Hematopoietic multipotent progenitor cell treated with erythropoietin and hydrocortisone succinate and interleukin-3 and kit ligand, for 4 days (in vitro differentiated cells): Measurements from ENCODE around the gene PUM1.
"Not testable (repeated sequence)": the region's sequence is repeated elsewhere in the genome, so short reads cannot be mapped to it uniquely, and the experiment has no call there.

Experiments
- DNase-seq: peaks from one replicate; pipeline ENCODE4 v3.0.0-alpha.2; 2015

The PUM1 gene, protein sequence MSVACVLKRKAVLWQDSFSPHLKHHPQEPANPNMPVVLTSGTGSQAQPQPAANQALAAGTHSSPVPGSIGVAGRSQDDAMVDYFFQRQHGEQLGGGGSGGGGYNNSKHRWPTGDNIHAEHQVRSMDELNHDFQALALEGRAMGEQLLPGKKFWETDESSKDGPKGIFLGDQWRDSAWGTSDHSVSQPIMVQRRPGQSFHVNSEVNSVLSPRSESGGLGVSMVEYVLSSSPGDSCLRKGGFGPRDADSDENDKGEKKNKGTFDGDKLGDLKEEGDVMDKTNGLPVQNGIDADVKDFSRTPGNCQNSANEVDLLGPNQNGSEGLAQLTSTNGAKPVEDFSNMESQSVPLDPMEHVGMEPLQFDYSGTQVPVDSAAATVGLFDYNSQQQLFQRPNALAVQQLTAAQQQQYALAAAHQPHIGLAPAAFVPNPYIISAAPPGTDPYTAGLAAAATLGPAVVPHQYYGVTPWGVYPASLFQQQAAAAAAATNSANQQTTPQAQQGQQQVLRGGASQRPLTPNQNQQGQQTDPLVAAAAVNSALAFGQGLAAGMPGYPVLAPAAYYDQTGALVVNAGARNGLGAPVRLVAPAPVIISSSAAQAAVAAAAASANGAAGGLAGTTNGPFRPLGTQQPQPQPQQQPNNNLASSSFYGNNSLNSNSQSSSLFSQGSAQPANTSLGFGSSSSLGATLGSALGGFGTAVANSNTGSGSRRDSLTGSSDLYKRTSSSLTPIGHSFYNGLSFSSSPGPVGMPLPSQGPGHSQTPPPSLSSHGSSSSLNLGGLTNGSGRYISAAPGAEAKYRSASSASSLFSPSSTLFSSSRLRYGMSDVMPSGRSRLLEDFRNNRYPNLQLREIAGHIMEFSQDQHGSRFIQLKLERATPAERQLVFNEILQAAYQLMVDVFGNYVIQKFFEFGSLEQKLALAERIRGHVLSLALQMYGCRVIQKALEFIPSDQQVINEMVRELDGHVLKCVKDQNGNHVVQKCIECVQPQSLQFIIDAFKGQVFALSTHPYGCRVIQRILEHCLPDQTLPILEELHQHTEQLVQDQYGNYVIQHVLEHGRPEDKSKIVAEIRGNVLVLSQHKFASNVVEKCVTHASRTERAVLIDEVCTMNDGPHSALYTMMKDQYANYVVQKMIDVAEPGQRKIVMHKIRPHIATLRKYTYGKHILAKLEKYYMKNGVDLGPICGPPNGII

DNA sequence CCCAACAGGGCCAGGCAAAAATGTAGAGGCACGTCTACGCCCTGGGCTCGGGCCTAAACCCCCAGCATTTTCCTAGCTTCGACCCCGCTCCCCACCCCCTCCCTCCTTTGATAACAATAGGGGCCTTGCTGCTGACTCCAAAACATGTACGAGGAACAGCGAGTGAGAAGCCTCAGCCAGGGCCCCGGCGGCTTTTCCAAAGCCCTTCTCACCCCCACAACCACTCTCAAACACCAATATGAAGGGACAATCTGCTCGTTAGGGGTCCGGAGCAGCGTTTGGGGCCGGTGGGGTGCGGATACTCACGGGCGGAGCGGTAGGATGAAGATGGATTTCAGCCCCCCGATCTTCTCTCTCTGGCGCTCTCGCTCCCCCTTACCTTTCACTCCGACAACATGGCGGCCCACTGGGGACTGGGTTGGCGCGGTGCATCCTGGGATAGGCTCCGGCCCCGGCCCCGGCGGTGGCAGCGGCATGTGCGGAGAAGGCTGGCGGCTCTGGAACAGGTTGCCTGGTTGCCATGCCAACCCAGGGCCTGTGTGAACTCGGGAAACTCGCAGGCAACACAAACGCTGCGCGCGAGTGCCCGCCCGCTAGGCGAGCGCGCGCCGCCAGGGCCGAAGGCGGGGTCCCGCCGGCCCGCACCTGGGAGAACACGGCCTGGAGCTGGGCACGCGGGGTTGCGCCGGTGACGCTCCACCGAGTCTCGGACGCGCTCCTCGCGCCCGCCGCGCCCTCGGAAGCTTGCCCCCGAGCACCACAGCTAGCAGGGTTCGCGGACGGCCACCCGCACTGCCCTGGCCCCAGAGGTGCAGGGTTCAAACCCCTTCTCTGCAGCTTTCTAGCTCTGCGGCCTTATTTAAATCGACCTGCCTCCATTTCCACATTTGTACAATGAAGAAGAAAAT, at the start of gene PUM1:
TSS of gene PUM1 (minus strand) at position 408 of the 908 bp plus-strand sequence. CDS start 6,151 bp downstream, outside the sequence.
- peak; percentile 100 for DNase-seq

DNA sequence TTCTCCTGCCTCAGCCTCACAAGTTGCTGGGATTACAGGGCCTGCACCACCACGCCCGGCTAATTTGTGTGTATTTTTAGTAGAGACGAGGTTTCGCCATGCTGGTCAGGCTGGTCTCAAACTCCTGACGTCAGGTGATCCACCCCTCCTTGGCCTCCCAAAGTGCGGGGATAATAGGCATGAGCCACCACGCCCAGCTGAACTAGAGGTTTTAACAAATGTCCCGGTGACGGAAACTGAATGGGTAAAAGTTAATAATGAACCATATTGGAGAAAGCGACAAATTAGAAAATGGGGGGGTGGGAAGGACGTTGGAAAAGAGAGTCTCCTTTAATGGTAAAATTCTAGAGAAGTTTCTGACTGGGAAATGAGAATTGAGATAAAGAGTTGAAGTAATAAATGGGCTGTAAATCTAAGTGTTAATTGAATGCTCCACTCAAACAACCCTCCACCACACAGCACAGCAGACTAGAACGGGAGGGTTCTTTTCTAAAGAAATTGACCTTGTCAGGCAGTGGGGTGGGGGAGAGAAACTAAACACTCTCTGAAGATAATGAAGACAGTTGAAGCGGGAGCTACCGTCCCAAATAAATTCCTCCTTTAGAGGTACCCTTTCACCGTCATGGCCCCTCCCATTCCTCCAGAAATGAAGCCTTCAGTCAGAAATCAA, 46.9 kb upstream of the PUM1 start:
- DNase-seq = no peak

DNA sequence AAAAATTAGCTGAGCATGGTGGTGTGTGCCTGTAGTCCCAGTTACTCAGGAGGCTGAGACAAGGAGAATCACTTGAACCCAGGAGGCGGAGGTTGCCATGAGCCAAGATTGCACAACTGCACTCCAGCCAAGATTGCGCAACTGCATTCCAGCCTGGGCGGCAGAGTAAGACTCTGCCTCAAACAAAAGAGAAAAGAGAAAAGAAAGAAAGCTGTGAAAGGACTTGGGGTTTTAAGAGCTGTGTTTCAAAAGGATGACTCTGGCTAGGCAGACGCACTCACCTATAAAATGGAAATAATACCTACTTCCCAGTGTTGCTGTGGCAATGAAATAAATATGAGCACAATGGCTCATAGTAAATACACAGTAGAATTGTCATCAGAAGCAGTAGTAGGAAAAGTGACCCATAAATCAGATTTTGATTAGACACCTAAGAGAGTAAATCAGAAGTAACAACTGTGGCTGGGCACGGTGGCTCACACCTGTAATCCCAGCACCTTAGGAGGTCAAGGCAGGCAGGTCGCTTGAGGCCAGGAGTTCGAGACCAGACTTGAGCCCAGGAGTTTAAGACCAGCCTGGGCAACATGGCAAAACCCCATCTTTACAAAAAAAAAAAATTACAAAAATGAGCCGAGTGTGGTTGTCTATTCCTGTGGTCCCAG, 45.9 kb upstream of the PUM1 start:
- peak; percentile 10 for DNase-seq

DNA sequence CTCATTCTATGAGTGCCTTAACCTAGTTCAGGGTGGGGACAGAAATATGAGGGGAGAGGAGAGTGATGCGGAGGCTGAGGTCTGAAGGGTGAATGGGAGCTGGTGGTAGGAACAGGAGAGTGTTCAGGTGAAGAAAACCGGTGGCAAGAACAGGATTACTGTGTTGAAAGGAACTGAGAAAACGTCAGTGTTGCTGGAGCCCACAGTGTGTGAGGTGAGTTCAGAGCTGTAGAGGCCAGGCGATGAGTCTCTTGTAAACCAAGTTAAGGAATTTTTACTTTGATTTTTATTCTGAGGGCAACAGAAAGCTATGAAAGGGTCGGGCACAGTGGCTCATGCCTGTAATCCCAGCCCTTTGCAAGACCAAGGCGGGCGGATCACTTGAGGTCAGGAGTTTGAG, 45.3 kb upstream of the PUM1 start:
- no peak for DNase-seq

DNA sequence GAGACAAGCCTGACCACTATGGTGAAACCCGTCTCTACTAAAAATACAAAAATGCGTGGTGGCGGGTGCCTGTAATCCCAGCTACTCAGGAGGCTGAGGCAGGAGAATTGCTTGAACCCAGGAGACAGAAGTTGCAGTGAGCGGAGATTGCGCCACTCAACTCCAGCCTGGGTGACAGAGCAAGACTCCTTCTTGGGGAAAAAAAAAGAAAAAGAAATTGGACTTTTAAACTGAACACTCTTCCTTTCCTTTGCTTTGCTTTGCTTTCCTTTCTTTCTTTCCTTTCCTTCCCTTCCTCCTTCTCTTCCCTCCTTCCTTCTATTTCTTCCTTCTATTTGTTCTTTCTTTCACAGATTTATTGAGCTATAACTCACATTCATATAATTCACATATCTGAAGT, 43.3 kb upstream of the PUM1 start:
- DNase-seq = no peak

DNA sequence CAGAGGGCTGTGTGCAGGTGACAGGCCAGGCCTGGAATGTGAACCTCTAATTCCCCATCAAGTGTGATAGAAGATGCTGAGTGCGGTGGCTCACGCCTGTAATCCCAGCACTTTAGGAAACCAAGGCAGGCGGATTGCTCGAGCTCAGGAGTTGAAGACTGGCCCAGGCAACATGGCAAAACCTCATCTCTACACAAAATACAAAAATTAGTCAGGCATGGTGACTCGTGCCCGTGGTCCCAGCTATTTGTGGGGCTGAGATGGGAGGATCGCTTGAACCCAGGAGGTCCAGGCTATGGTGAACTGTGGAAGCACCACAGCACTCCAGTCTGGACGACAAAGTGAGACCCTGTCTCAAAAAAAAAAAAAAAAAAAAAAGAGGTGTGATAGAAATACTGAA, 40.1 kb upstream of the PUM1 start:
- DNase-seq = no peak

DNA sequence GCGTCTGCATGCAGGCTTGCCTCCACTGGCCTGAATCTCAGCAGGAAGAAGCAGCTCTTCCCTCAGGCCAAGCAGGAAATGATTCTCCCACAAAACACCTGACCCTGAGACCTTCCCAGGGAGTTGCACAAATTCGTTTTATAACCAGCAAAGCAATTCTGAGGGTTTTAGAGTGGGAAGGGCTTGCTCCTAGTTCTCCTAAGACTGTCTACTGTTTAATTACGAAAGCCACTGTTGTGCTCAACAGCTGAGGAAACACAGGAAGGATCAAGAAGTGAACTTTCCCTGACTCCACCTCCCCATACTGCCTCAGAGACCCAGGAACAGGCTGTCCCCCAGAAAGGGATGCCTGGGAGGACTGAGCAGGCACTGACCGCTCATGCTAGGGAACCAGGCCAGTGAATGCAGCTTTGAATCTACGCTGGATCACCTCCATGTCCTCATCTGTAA, 37.0 kb upstream of the PUM1 start:
- peak; percentile 12 for DNase-seq

DNA sequence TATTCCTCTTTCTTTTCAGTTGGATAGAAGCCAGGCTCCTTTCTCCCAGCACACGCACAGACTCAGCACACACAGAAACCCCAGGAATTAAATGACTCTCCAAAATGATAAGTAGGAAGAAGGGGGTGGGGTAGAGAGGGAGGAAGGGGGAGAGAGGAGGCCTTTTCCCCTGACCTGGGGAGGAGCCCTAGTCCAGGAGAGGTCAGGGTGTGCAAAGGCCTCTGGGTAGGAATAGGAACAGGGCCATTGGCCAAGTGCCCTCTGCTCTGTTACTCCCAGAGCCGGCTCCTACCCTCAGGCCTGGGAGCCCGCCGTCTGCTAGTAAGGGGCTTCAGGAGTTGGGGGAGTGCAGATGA, 35.6 kb upstream of the PUM1 start:
- peak; percentile 13 for DNase-seq

DNA sequence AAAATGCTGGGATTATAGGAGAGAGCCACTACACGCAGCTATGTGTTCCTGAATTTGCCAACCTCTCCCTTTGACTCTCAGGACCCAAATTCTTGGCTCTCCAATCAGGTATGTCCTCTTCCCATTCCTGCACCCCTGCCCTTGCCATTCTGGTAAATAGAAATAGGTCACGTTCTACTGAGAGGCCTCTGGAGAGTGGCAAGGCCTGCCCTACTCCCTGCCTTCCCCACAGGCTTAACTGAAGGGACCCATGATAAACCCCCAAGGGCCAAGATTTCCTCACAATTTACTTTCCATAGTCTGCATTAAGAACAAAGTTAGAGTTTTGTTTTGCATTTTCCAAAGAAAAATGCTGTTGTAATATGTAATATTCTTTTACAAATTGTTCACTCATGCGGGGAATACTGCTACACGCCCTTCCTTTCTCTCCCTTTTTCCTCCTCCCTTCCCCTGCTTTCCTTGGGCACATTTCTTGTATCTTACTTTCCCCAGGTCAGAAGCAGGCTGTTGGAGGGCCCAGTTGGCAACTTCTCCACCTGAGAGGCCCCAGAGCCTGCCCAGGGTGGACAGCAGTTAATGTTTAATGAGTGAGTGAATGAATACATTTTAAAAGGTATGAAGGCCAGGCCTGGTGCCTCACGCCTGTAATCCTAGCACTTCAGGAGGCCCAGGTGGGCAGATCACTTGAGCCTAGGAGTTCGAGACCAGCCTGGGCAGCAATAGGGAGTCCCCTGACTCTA, 33.9 kb upstream of the PUM1 start:
- DNase-seq = no peak

DNA sequence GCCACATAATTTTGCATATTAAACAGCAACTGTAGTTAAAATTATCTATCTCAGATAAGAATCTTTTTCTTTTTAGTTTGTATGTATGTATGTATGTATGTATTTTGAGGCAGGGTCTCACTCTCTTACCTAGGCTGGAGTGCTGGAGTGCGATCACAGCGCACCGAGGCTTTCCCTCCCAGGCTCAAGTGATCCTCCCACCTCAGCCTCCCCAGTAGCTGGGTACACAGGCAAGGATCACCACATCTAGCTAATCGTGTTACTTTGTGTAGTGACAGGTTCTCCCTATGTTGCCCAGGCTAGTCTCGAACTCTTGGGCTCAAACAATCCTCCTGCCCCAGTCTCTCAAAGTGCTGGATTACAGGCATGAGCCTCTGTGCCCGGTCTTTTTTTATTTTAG, 30.5 kb upstream of the PUM1 start:
- DNase-seq = no peak

DNA sequence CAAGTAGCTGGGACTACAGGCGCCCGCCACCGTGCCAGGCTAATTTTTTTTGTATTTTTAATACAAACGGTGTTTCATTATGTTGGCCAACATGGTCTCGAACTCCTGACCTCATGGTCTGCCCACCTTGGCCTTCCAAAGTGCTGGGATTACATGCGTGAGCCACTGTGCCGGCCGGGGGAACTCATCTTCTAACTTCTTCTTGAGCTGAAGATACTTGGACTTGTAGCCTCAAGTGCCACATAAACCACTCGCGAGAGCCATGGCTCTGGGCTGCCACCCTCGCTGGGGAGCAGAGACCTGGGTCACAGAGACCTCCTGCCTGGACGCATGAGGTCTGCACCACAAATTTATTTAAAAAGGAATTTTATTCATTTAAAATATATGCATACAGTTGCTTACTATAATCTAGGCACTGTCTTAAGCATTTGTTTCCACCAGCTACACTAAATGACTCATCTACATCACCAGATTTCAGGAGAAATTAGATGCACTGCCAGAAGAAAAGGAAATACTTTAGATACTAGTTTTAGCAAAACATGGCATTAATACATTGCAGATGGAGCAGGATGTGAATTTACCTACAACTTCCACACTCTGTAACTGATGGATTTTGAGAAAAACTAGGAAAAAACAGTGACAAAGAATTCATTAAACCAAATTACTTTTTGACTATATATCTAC, 29.9 kb upstream of the PUM1 start:
- DNase-seq = no peak

DNA sequence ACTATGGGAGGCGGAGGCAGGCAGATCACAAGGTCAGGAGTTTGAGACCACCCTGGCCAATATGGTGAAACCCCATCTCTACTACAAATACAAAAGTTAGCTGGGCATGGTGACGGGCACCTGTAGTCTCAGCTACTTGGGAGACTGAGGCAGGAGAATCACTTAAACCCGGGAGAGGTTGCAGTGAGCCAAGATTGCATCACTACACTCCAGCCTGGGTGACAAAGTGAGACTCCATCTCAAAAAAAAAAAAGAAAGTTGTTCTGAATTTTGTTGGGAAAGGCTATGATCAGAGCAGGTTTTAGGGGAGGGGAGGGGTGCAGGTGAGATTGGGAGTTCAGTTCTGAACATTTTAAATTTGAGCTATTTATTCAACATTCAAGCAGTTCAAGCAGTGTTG, 22.6 kb upstream of the PUM1 start:
- not testable (repeated sequence) for DNase-seq

DNA sequence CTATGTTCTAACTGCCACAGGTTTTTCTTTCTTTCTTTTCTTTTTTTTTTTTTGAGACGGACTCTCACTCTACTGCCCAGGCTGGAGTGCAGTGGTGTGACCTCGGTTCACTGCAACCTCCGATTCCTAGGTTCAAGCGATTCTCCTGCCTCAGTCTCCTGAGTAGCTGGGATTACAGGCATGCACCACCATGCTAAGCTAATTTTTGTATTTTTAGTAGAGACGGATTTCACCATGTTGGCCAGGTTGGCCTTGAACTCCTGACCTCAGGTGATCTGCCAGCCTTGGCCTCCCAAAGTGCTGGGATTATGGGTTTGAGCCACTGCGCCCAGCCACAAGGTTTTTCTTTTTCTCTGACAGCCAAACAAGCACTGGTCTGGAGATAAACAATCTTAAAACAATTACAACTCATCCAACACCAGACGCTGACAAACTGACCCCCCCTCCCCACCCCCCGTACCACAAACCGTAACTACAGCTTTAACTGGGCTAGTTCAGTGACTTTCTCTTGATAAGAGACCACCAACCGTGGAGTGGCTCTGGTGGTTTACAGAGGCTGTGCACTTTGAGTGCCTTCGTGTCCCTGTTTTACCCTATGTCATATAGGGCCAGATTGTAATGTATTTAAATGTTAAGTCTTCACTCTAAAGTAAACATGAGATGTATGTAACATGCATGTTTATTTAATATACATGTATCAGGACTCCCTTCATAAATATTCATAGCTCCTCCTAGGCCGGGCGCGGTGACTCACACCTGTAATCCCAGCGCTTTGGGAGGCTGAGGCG, 19.5 kb upstream of the PUM1 start:
- peak; percentile 93 for DNase-seq

DNA sequence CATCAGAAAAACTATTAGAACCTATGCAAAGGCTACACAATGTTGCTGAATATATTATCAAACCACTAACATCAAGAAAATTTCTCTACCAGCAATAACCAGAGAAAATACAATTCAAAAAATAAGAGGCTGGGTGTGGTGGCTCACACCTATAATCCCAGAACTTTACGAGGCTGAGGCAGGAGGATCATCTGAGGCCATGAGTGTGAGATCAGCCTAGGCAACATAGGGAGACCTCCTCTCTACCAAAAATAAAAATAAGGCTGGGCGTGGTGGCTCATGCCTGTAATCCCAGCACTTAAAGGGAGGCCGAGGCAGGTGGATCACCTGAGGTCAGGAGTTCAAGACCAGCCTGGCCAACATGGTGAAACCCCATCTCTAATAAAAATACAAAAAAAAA, 16.9 kb upstream of the PUM1 start:
- DNase-seq = no peak

DNA sequence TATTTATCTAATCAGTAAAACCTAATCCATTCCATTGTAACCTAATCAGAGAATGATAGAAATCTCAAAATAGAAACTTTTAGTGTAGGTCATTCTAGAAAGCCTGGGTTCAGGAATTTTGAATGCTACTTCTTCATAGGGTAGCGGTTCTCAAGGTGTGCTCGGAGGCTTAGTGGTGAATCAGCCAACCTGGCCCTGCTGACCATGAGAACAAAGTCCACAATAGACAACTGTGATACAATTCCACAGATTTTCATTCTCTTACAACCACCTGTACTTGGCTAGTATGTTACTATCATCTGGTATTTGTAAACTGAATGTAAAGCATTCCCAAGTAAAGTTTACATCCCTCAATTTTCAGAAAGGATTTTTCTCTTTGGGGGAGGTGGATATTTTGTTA, 7.5 kb upstream of the PUM1 start:
- no peak for DNase-seq

DNA sequence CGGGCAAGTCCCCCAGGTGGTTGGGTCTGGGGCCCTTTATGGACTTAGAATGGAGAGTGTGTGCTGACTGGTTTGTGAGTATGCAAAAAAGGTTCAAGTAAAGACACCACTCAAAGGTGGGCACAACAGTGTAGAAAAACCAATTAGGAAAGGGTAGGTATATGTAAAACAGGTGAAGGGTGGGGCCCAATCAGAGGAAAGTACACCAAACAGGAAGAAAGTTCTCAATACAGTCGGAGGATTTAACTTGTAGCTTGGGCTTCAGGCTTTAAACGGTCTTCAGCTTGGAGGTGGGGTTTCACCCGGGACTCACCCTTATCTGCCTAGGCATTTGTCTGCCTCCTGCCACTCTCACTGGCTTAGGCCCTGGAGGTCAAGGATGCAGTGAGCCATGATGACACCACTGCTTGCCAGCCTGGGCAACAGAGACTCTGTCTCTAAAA, 6.8 kb upstream of the PUM1 start:
- peak; percentile 83 for DNase-seq

DNA sequence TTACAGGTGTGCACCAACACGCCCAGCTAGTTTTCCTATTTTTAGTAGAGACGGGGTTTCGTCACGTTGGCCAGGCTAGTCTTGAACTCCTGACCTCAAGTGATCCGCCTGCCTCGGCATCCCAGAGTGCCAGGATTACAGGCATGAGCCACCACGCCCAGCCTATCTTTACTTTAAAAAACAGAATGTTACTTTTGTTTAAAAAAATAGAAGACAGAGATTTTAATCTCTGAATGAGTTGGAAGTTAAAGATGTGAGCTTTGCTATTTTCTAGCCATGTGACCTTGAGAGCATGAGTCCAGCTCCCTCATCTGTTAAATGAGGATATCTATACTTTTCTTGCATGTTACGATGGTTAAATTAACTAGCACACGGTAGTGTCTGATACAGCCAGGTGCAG, 3.9 kb upstream of the PUM1 start:
- no peak for DNase-seq

DNA sequence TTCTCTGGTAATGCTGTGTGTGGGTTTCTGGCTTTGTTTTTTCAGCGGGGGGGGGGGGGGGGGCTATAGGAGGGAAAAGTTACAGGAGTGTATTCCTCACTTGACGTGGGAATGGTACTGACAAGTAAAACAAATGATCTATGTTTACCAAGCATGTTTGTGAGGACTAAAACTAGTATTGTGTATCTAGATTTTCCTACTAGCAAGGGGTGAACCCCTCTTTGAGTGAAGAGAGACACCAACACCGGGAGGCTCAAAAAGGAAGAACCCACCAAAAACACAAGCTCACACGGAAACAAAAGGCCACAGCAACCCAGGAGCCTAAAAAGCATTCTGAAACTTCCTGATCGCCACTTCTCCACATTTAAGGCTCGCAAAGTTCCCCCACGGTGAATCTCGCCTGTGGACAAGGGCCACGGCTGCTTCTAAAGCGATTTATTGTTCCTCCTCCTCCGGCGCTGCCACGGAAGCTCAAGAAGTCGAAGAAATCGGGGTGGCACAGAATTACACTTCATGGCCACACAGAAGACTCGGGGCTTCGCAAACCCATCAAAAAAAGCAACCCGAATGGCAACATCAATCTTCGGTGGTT, 703 bp downstream of the PUM1 start:
- DNase-seq = peak; percentile 64
